Memory B cell (primary cell): ENCODE data around the gene PCGF6.
"Not testable (repeated sequence)": the region's sequence is repeated elsewhere in the genome, so short reads cannot be mapped to it uniquely, and the experiment has no call there.

Experiments
- ATAC-seq: fragments of 150-1000 bp; cut with Tn5 transposase; 2 replicates; pipeline ENCODE4 v1.10.0; 2021; ENCODE audit warnings: low read depth, mild to moderate bottlenecking, moderate library complexity
- DNase-seq, 2 donors: peaks; one replicate each; pipeline ENCODE4 v3.0.0; 2022; ENCODE audit warnings: low spot score in 2 of 2
- H3K27ac Mint-ChIP-seq: one replicate; pipeline ENCODE4 v1.8.0; 2022; ENCODE audit warnings: mild to moderate bottlenecking, moderate library complexity, mixed read lengths
- H3K27me3 Mint-ChIP-seq: one replicate; pipeline ENCODE4 v1.8.0; 2022; ENCODE audit warnings: mixed read lengths
- H3K36me3 Mint-ChIP-seq: one replicate; pipeline ENCODE4 v1.8.0; 2022; ENCODE audit warnings: mild to moderate bottlenecking, mixed read lengths
- H3K4me1 Mint-ChIP-seq: one replicate; pipeline ENCODE4 v1.8.0; 2022; ENCODE audit warnings: mixed read lengths
- H3K4me3 Mint-ChIP-seq: one replicate; pipeline ENCODE4 v1.8.0; 2022; ENCODE audit warnings: mild to moderate bottlenecking, moderate library complexity, mixed read lengths
- H3K9me3 Mint-ChIP-seq: one replicate; pipeline ENCODE4 v1.8.0; 2022; ENCODE audit warnings: mixed read lengths

The PCGF6 gene

DNA sequence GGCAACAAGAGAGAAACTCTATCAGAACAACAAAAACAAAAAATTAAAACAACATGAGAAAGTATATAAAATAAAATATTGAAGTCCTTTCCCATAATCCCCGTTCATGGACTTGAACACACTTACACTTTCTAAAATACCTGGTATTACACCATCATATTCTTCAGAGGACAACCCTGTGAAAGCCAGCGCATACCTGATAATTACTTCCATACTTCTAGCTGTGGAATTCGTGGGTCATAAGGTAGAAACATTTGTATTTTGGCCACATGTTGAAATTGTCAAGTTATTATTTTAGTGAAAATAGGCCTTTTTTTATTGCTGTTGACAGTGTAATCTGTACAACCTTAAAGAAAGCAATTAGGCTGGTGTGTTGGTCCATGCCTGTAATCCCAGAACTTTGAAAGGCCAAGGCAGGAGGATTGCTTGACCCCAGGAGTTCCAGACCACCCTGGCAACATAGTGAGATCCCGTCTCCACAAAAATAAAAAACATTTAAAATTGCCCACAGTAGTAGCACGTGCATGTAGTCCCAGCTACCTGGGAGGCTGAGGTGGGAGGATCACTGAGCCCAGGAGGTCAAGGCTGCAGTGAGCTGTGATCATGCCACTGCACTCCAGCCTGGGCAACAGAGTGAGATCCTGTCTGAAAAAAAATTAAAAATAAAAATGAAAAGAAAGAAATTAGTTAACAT, 5.1 kb upstream of the PCGF6 start:
- H3K4me1 Mint-ChIP-seq: no peaks in the 10 kb centered on the region
- no peaks in the 10 kb centered on the region for H3K36me3 Mint-ChIP-seq
- H3K27me3 Mint-ChIP-seq: no peaks in the 10 kb centered on the region

DNA sequence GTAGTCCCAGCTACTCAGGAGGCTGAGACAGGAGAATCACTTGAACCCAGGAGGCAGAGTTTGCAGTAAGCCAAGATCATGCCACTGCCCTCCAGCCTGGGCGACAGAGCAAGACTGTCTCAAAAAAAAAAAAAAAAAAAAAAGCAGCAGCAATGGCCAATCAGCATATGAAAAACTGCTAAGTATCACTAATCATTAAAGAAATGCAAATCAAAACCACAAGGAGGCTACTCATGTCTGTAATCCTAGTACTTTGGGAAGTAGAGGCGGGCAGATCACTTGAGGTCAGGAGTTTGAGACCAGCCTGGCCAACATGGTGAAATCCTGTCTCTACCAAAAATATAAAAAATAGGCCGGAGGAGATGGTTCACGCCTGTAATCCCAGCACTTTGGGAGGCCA, 3.6 kb upstream of the PCGF6 start:
- ATAC-seq: not testable (repeated sequence)

More for the DNA sequence above, 5.1 kb upstream of the PCGF6 start:
- ATAC-seq: no peak
- Mint-ChIP-seq H3K27ac (no peak overlapping the region), H3K4me3 (no peak overlapping the region), H3K9me3 (no peaks in the 10 kb centered on the region)
- DNase-seq: no peak

DNA sequence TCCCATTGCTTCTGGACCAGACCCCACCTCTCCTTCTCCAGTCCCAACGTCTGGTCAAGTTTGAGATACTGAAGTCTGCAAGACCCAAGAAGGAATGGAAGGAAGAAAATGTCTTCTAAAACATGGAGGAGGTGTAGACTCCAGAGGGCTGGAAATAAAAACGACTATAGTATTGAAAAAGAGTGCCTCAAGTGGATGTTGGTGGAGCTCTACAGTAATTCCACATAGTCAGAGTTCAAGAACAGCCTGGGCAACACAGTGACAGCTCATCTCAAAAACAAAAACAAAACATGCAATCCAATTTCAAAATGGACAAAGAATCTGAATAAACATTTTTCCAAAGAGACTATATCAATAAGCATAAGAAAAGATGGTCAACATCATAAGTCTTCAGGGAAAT, 2.3 kb upstream of the PCGF6 start:
- no peaks in the 10 kb centered on the region for H3K36me3 Mint-ChIP-seq
- H3K4me3 Mint-ChIP-seq: no peak overlapping the region
- H3K4me1 Mint-ChIP-seq: no peaks in the 10 kb centered on the region
- H3K9me3 Mint-ChIP-seq: no peaks in the 10 kb centered on the region
- DNase-seq (no peak), ATAC-seq (no peak)
- H3K27ac Mint-ChIP-seq: no peak overlapping the region
- H3K27me3 Mint-ChIP-seq: no peaks in the 10 kb centered on the region

More for the DNA sequence above, 3.6 kb upstream of the PCGF6 start:
- H3K27me3 Mint-ChIP-seq, H3K27ac Mint-ChIP-seq, DNase-seq, H3K36me3 Mint-ChIP-seq, H3K9me3 Mint-ChIP-seq, H3K4me3 Mint-ChIP-seq, H3K4me1 Mint-ChIP-seq: not testable (repeated sequence)

DNA sequence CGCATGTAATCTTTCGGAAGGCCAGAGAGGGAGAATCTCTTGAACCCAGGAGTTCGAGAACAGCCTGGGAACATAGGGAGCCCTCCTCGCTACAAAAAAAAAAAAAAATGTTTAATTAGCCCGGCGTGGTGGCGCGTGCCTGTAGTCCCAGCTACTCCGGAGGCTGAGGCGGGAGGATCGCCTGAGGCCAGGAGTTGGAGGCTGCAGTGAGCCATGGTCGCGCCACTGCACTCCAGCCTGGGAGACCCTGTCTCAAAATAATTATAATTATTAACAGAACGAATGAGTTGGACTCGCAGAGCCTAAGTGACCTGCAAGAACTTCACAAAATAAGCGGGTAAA, 794 bp downstream of the PCGF6 start:
- DNase-seq (no peak), ATAC-seq (no peak)
- Mint-ChIP-seq H3K9me3 (no peaks in the 10 kb centered on the region), H3K36me3 (no peaks in the 10 kb centered on the region), H3K27ac (no peak overlapping the region), H3K27me3 (no peaks in the 10 kb centered on the region), H3K4me3 (peak overlapping the region; percentile 90), H3K4me1 (no peaks in the 10 kb centered on the region)

DNA sequence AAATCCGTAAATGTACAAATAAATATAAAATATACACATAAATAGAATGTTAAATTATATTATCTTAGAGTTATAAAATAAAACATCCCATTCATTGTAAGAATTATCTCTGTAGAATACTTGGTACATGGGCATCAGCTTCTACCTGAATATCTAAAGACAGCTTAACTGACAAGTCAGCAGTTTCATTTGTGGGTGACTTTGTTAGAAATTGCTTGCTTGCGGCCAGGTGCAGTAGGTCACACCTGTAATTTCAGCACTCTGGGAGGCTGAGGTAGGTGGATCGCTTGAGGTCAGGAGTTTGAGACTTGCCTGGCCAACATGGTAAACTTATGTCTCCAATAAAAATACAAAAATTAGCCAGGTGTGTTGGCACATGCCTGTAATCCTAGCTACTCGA, 14.6 kb downstream of the PCGF6 start:
- Mint-ChIP-seq H3K27ac (no peak overlapping the region), H3K4me3 (no peak overlapping the region), H3K36me3 (peaks cover 7% of the 10 kb centered on the region), H3K4me1 (no peaks in the 10 kb centered on the region), H3K27me3 (no peaks in the 10 kb centered on the region), H3K9me3 (no peaks in the 10 kb centered on the region)
- DNase-seq: no peak
- no peak for ATAC-seq

DNA sequence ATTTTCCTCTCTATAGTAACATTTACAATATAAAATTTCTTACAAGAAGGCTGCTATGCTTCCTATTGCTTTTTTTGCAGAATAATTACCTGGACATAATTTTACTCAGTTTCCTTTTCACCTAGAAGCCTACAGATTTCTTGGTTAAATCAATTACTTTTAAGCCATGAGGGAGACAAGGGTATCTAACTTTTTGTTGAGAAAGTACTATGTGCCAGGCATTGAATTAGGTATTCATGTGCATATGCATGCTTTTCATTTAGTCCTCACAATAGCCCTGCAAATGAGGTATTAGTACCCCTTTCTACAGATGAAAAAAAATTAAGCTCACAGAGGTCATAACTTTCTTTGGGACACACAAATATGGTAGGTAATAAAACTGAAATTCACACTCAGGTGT, 16.4 kb downstream of the PCGF6 start:
- no peak overlapping the region for H3K4me3 Mint-ChIP-seq
- H3K36me3 Mint-ChIP-seq: peaks cover 9% of the 10 kb centered on the region
- ATAC-seq (no peak), DNase-seq (no peak)
- no peaks in the 10 kb centered on the region for H3K27me3 Mint-ChIP-seq
- H3K9me3 Mint-ChIP-seq: no peaks in the 10 kb centered on the region
- H3K4me1 Mint-ChIP-seq: no peaks in the 10 kb centered on the region
- H3K27ac Mint-ChIP-seq: no peak overlapping the region

DNA sequence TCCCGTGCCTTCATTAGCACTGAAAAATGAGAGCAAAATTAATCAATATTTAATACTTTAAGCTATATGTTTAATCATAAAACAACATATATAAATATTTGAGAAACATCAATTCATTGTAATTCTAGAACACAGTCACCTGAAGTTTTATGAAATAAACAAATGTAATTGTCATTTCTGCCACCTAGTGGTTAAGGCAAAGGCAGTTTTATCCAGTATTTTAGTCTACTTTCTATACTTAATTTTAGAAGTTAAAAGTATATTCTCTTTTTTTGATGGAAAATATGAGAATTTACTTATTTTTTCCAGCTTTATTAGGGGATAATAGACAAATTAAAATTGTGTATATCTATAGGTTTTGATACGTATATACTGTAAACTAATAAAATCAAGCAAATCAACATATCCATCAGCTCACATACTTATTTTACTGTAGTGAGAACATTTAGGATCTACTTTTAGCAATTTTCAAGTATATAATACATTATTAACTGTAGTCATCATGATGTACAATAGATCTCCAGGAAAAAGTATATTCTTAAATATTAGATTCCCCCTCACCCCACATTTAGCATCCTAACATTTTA, 16.9 kb downstream of the PCGF6 start:
- DNase-seq (no peak), ATAC-seq (no peak)
- Mint-ChIP-seq H3K9me3 (no peaks in the 10 kb centered on the region), H3K4me3 (no peak overlapping the region), H3K27ac (no peak overlapping the region), H3K36me3 (peaks cover 7% of the 10 kb centered on the region), H3K27me3 (no peaks in the 10 kb centered on the region), H3K4me1 (no peaks in the 10 kb centered on the region)

DNA sequence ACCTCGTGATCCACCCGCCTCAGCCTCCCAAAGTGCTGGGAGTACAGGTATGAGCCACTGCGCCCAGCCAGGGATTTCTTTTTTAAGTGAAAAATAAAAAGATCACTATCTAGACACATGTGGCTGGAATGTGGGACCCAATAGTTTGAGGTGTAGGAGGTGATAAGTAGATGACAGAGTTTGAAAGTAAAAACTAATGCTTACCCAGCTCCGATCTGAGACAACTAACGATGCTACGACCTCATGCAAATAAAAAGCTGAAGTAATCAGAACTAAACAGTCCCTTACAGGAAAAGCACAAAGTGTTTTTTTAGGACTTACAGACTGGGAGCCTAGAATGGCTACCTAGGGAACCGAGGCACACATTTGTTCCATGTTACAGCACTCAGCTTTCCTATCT, 23.0 kb downstream of the PCGF6 start:
- H3K4me1 Mint-ChIP-seq: no peaks in the 10 kb centered on the region
- H3K36me3 Mint-ChIP-seq: peaks cover 9% of the 10 kb centered on the region
- ATAC-seq (no peak), DNase-seq (no peak)
- no peaks in the 10 kb centered on the region for H3K27me3 Mint-ChIP-seq
- no peak overlapping the region for H3K4me3 Mint-ChIP-seq
- no peaks in the 10 kb centered on the region for H3K9me3 Mint-ChIP-seq
- no peak overlapping the region for H3K27ac Mint-ChIP-seq

DNA sequence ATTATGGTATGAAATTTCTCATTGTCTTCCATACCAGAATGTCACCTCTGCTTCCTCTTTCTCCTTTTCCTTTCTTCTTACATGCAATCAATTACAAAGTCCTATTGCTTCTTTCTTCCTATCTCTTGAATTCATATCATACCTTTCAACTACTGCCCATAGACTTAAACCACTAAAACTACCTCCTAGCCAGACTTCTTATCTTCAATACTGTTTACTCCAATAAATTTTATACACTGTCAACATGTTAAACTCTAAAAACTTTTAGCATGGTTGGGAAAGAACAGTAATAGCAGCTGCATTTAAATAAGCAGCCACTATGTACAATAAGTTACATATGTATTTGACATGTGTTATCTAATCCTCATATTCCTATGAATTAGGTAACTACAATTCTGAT, 34.9 kb downstream of the PCGF6 start:
- Mint-ChIP-seq H3K4me3 (no peak overlapping the region), H3K9me3 (no peaks in the 10 kb centered on the region), H3K4me1 (no peaks in the 10 kb centered on the region), H3K36me3 (peaks cover 18% of the 10 kb centered on the region), H3K27me3 (no peaks in the 10 kb centered on the region), H3K27ac (no peak overlapping the region)
- ATAC-seq (no peak), DNase-seq (no peak)

DNA sequence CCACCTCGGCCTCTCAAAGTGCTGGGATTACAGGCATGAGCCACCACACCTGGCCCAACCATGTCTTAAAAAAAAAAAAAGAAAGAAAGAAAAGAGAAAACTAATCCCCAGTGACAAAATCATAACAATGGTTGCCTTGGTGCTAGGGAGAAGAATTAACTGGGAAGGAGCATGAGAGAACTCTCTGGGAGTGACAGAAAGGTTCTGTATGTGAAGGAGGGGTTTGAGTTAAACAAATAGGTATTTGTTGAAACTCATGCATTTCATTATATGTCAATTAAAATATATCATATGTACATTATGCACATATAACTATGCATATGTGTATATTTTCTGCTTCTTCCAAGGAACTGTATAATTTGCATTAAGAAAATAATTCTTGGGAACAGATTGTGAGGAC, 40.7 kb downstream of the PCGF6 start:
- ATAC-seq: no peak
- Mint-ChIP-seq H3K9me3 (no peaks in the 10 kb centered on the region), H3K4me1 (no peaks in the 10 kb centered on the region), H3K4me3 (no peak overlapping the region), H3K36me3 (peaks cover 18% of the 10 kb centered on the region), H3K27ac (no peak overlapping the region), H3K27me3 (no peaks in the 10 kb centered on the region)
- DNase-seq: no peak

DNA sequence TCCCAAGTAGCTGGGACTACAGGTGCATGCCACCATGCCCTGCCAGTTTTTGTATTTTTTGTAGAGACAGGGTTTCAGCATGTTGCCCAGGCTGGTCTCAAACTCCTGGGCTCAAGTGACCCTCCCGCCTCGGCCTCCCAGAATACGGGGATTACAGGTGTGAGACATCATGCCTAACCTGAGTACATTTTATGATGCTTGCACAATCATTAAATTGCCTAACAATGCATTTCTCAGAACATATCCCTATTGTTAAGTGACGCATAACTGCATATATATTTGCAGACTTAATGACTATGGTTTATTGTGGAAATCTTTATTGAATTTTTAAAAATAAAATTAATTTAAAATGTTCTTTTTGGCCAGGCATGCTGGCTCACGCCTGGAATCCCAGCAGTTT, 43.3 kb downstream of the PCGF6 start:
- H3K27ac Mint-ChIP-seq: no peak overlapping the region

DNA sequence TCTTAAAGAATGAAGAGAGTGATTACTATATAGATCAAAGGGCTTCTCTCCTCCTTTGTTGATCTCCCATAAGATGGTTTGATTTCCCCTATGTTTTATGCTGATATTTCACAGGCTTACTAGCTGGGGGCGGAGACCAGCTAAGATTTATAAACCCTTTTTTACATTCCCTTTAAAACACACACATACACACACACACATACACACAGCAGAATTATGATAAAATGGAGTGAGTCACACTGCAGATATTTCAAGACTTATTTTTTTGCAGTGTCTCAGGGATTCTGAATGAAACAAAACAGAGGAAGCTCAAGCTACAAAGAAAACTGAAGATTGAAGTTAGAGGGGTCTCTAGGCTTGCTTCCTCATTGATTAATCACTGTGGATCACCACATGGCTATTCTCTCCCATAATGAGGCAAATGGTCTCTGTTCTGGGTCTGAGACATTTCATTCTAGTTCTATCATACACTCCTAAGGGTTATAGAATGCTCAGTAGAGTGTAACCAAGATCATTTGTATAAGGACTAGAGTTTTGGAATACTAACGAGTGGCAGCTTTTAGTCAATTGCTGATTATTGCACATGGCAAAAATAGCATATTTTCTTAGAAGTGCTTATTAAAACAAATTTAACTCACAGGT, 55.4 kb downstream of the PCGF6 start:
- Mint-ChIP-seq H3K4me3 (no peak overlapping the region), H3K9me3 (no peaks in the 10 kb centered on the region), H3K27ac (no peak overlapping the region), H3K27me3 (no peaks in the 10 kb centered on the region), H3K4me1 (no peaks in the 10 kb centered on the region), H3K36me3 (no peaks in the 10 kb centered on the region)
- DNase-seq (no peak), ATAC-seq (no peak)

More for the DNA sequence above, 43.3 kb downstream of the PCGF6 start:
- Mint-ChIP-seq H3K27me3 (no peaks in the 10 kb centered on the region), H3K4me3 (no peak overlapping the region), H3K9me3 (no peaks in the 10 kb centered on the region), H3K36me3 (peaks cover 21% of the 10 kb centered on the region), H3K4me1 (no peaks in the 10 kb centered on the region)
- DNase-seq (no peak), ATAC-seq (no peak)

DNA sequence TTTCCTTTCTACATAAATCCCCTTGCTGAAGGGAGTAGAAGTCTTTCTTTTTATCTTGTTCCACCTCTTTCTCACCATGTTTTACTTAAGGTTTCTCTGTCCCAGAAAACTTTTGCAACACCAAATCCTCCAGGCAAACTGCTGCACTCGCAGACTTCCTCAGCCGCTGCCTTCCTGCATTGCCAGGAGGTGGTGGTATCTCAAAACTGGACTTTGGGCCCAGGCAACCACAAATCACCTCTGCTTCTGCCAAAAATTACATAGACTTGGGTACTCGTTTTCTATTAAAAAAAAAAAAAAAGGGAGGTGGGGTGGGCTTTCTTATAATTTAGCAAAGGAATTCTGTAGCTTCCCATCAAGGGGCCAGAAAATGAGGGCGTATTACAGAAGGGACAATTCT, 59.4 kb downstream of the PCGF6 start:
- Mint-ChIP-seq H3K4me1 (no peaks in the 10 kb centered on the region), H3K9me3 (no peaks in the 10 kb centered on the region), H3K27ac (no peak overlapping the region), H3K36me3 (no peaks in the 10 kb centered on the region), H3K27me3 (peaks cover 8% of the 10 kb centered on the region), H3K4me3 (no peak overlapping the region)
- DNase-seq (no peak), ATAC-seq (no peak)

DNA sequence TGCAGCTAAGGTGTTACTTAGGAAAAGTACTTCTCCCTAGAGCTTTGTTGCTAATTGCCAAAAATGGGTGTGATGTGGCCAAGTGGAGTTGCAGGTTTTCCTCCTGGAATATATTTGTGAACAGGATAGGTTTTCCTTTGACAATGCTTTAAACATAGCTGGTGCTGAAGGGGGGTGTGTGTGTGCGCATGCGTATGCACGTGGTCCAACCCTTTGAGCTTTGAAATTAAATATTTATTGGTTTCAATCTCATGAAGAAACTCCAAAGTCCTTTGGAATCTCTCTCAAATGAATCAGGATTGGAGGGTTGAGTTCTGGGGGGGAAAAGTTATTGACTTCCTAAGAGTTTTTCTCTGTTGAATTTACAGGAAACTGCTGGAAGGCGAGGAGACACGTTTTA, 62.9 kb downstream of the PCGF6 start:
- no peak for DNase-seq
- Mint-ChIP-seq H3K4me1 (no peaks in the 10 kb centered on the region), H3K36me3 (no peaks in the 10 kb centered on the region), H3K9me3 (no peaks in the 10 kb centered on the region), H3K27me3 (peaks cover 15% of the 10 kb centered on the region), H3K27ac (no peak overlapping the region), H3K4me3 (no peak overlapping the region)
- ATAC-seq: no peak

DNA sequence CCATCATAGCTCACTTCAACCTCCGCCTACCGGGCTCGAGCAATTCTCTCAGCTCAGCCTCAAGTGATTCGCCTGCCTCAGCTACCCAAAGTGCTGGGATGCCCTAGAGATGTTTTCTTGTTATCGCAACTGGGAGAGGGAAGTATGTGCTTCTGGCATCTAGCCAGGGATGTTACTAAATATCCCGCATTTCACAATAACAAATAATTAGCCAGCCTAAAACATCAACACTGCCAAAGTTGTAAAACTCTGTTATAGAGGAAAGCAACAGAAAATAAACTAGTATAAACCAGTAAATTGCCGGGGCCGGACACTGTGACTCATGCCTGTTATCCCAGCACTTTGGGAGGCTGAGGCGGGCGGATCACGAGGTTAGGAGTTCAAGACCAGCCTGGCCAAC, 66.8 kb downstream of the PCGF6 start:
- Mint-ChIP-seq H3K9me3 (no peaks in the 10 kb centered on the region), H3K4me3 (no peak overlapping the region), H3K4me1 (peaks cover 4% of the 10 kb centered on the region), H3K36me3 (no peaks in the 10 kb centered on the region), H3K27me3 (peaks cover 18% of the 10 kb centered on the region), H3K27ac (no peak overlapping the region)
- no peak for DNase-seq
- ATAC-seq: no peak
